Caco-2 (cell line): Measurements from ENCODE around the gene LUZP1. TPM values are rescaled to one million over a fixed set of nuclear protein-coding genes. Genes with fewer than 3 reads are reported as not detected.
A peak's percentile ranks its signal among the peaks of the same experiment; 100 is the strongest.

Experiments
- BruUV-seq: library from RNA; stranded (reverse); fragments of 400-500 nt; replicated peaks from 2 replicates; lab custom pipeline; 2021; lab: Mats Ljungman, UMichigan
- CTCF ChIA-PET: fragments of 300-600 bp; sonication (Branson Sonifier 250); formaldehyde crosslinking; loops from one replicate; lab custom pipeline; 2022; ENCODE audit warnings: antibody characterized with exemption; lab: Charles Lee
- POLR2A ChIA-PET: fragments of 300-600 bp; sonication (Branson Sonifier 250); formaldehyde crosslinking; loops from one replicate; lab custom pipeline; 2022; ENCODE audit warnings: antibody characterized with exemption; lab: Charles Lee
- DNase-seq, 2 experiments: peaks; one replicate each; pipeline versions ENCODE4 v3.0.0 to v3.0.0-alpha.2; 2020 to 2022
- H3K27me3 ChIP-seq: replicated peaks from 2 replicates; pipeline ENCODE4 v1.6.0; 2011; ENCODE audit warnings: low read length; ENCODE audit not compliant: control insufficient read depth, insufficient read depth
- H3K36me3 ChIP-seq: 2 replicates; pipeline ENCODE4 v1.5.1; 2011; ENCODE audit warnings: low read length; ENCODE audit not compliant: control insufficient read depth, insufficient read depth
- H3K4me1 ChIP-seq: fragments of 250-450 bp; sonication (Bioruptor Pico); 2 replicates; pipeline ENCODE4 v1.5.1; 2020; ENCODE audit warnings: mild to moderate bottlenecking
- H3K4me3 ChIP-seq: 2 replicates; pipeline ENCODE4 v1.5.1; 2011; ENCODE audit warnings: low read depth, mild to moderate bottlenecking, control low read depth, low read length
- H3K9me3 ChIP-seq: fragments of 250-450 bp; sonication (Bioruptor Pico); 2 replicates; pipeline ENCODE4 v1.5.1; 2020; ENCODE audit warnings: mild to moderate bottlenecking, moderate library complexity
- H3K27ac Mint-ChIP-seq: one replicate; pipeline ENCODE4 v1.8.0; 2022; ENCODE audit warnings: mixed read lengths; ENCODE audit not compliant: unreplicated experiment
- H3K27me3 Mint-ChIP-seq: one replicate; pipeline ENCODE4 v1.8.0; 2022; ENCODE audit warnings: mixed read lengths; ENCODE audit not compliant: insufficient read depth, unreplicated experiment
- H3K36me3 Mint-ChIP-seq: one replicate; pipeline ENCODE4 v1.8.0; 2022; ENCODE audit warnings: mild to moderate bottlenecking, mixed read lengths; ENCODE audit not compliant: insufficient read depth, unreplicated experiment
- H3K4me1 Mint-ChIP-seq: one replicate; pipeline ENCODE4 v1.8.0; 2022; ENCODE audit warnings: low read depth, mixed read lengths; ENCODE audit not compliant: unreplicated experiment
- H3K4me3 Mint-ChIP-seq: one replicate; pipeline ENCODE4 v1.8.0; 2022; ENCODE audit warnings: mild to moderate bottlenecking, moderate library complexity, mixed read lengths; ENCODE audit not compliant: unreplicated experiment
- H3K9me3 Mint-ChIP-seq: one replicate; pipeline ENCODE4 v1.8.0; 2022; ENCODE audit warnings: mixed read lengths; ENCODE audit not compliant: unreplicated experiment
- CTCF ChIP-seq, 2 experiments: fragments of 200-600 bp in 1 of 2; IDR thresholded peaks; 1 replicate in 1 of 2; 2 replicates in 1 of 2; pipeline versions ENCODE4 v1.5.1 to v1.8.0; 2011 to 2022; ENCODE audit warnings: antibody characterized with exemption in 1 of 2, control low read depth in 1 of 2, inconsistent platforms in 1 of 2, low read depth in 1 of 2, low read length in 1 of 2, mild to moderate bottlenecking in 1 of 2, moderate library complexity in 1 of 2; ENCODE audit not compliant: insufficient read depth in 1 of 2, severe bottlenecking in 1 of 2, unreplicated experiment in 1 of 2
- intact Hi-C: fragments of 100-400 bp; cut with micrococcal nuclease; formaldehyde crosslinking; loops from one replicate; pipeline ENCODE4 v1.10.0; 2022; ENCODE audit not compliant: unreplicated experiment
- total RNA-seq: library from RNA; stranded (reverse); gene quantifications from 2 replicates; pipeline ENCODE4 v1.2.3, GENCODE V29; 2022

LUZP1 gene
- total RNA-seq, 1 experiment from 2014 or later = 20.6 TPM

GRCh38 chr1:23103001-23103889 is 65.4 kb downstream of the LUZP1 start:
- H3K27me3 Mint-ChIP-seq = no peaks in the 10 kb centered on the region
- no peaks in the 10 kb centered on the region for H3K36me3 Mint-ChIP-seq
- Histone ChIP-seq H3K4me1 (peaks cover 15% of the 10 kb centered on the region), H3K36me3 (no peaks in the 10 kb centered on the region), H3K9me3 (no peaks in the 10 kb centered on the region), H3K27me3 (no peaks in the 10 kb centered on the region), H3K4me3 (no peak overlapping the region)
- POLR2A ChIA-PET = interaction anchor here (0.7 kb wide), 1 partner anchor 64 kb away, joined by 3 read pairs; no protein-coding TSS in a partner anchor
- CTCF ChIA-PET = interaction anchor here (0.7 kb wide), 1 partner anchor 81 kb away, joined by 3 read pairs; no protein-coding TSS in a partner anchor
- BruUV-seq = no TSS peak
- no peak overlapping the region for H3K27ac Mint-ChIP-seq
- H3K9me3 Mint-ChIP-seq = no peaks in the 10 kb centered on the region
- intact Hi-C loops = no loop called here
- DNase-seq = no peak
- H3K4me1 Mint-ChIP-seq = peaks cover 37% of the 10 kb centered on the region
- TF ChIP-seq CTCF (IDR thresholded peaks at IDR 0.05; ENCODE audit: insufficient read depth in 1 of 2, low read depth in 1 of 2, low read length in 1 of 2, severe bottlenecking in 1 of 2, unreplicated experiment in 1 of 2) = no peak
- H3K4me3 Mint-ChIP-seq = no peak overlapping the region

GRCh38 chr1:23102289-23102688 is 66.4 kb downstream of the LUZP1 start:
- no TSS peak for BruUV-seq
- ChIA-PET POLR2A (no interaction called here), CTCF (no interaction called here)
- H3K36me3 ChIP-seq = no peaks in the 10 kb centered on the region
- peaks cover 15% of the 10 kb centered on the region for H3K4me1 ChIP-seq
- TF ChIP-seq CTCF (IDR thresholded peaks at IDR 0.05; ENCODE audit: insufficient read depth in 1 of 2, low read depth in 1 of 2, low read length in 1 of 2, severe bottlenecking in 1 of 2, unreplicated experiment in 1 of 2) = no peak
- no peak for DNase-seq
- H3K9me3 ChIP-seq = no peaks in the 10 kb centered on the region
- Mint-ChIP-seq H3K36me3 (no peaks in the 10 kb centered on the region), H3K27me3 (no peaks in the 10 kb centered on the region), H3K27ac (peak overlapping the region; percentile 31), H3K9me3 (no peaks in the 10 kb centered on the region), H3K4me1 (peaks cover 43% of the 10 kb centered on the region), H3K4me3 (no peak overlapping the region)
- no peak overlapping the region for H3K4me3 ChIP-seq
- H3K27me3 ChIP-seq = no peaks in the 10 kb centered on the region
- intact Hi-C loops = no loop called here

- CTCF ChIA-PET = no interaction called here
- Histone ChIP-seq H3K36me3 (no peaks in the 10 kb centered on the region), H3K27me3 (no peaks in the 10 kb centered on the region), H3K9me3 (no peaks in the 10 kb centered on the region), H3K4me1 (peaks cover 15% of the 10 kb centered on the region), H3K4me3 (no peak overlapping the region)
- H3K27me3 Mint-ChIP-seq = no peaks in the 10 kb centered on the region
- no TSS peak for BruUV-seq
- peaks cover 43% of the 10 kb centered on the region for H3K4me1 Mint-ChIP-seq
- peak overlapping the region; percentile 31 for H3K27ac Mint-ChIP-seq
- H3K4me3 Mint-ChIP-seq = no peak overlapping the region
- no peak for DNase-seq
- no peaks in the 10 kb centered on the region for H3K36me3 Mint-ChIP-seq
- intact Hi-C loops = no loop called here
- no peak for TF ChIP-seq CTCF (IDR thresholded peaks at IDR 0.05; ENCODE audit: insufficient read depth in 1 of 2, low read depth in 1 of 2, low read length in 1 of 2, severe bottlenecking in 1 of 2, unreplicated experiment in 1 of 2)
- no peaks in the 10 kb centered on the region for H3K9me3 Mint-ChIP-seq
- POLR2A ChIA-PET = no interaction called here
Observed at GRCh38 chr1:23101887-23102286, 66.8 kb downstream of the LUZP1 start.
